HepG2 (cell line): ENCODE measurements around the gene DNAAF3. TPM values are rescaled to one million over a fixed set of nuclear protein-coding genes. Genes with fewer than 3 reads are reported as not detected.

Source experiments
- ATAC-seq: fragments of 200-7000 bp; cut with Tn5 transposase; 3 replicates; pipeline ENCODE4 v1.9.1; 2020; ENCODE audit warnings: mild to moderate bottlenecking, moderate library complexity
- BruUV-seq: library from RNA; stranded (reverse); fragments of 400-500 nt; replicated peaks from 2 replicates; lab custom pipeline; 2021; lab: Mats Ljungman, UMichigan
- CTCF ChIA-PET: fragments of 300-600 bp; formaldehyde crosslinking; extraction: SDS; loops from one replicate; lab custom pipeline; 2021; ENCODE audit warnings: low total read pairs, inconsistent platforms, low intra/inter-chr PET ratio; lab: Yijun Ruan, JAX
- POLR2A ChIA-PET: fragments of 350-600 bp; sonication (Branson Sonifier 250); formaldehyde crosslinking; loops from one replicate; lab custom pipeline; 2020; ENCODE audit warnings: antibody characterized with exemption, inconsistent platforms; lab: Yijun Ruan, JAX
- DNase-seq: peaks from one replicate; pipeline ENCODE4 v3.0.0-alpha.2; 2015; ENCODE audit warnings: low spot score
- FAIRE-seq: peaks from 3 replicates; lab custom pipeline; 2011; peaks lifted over from hg19 to GRCh38; lab: Jason Lieb, UNC
- H2AFZ ChIP-seq: one replicate; pipeline ENCODE4 v1.6.1; 2011; ENCODE audit warnings: low read length, inconsistent platforms
- H3K27ac ChIP-seq: fragments of 300-600 bp; 3 replicates; pipeline ENCODE4 v1.8.0; 2011; ENCODE audit warnings: mixed run types, mild to moderate bottlenecking, mixed read lengths, low read length, inconsistent platforms; ENCODE audit not compliant: insufficient read depth; ENCODE audit errors: extremely low read length
- H3K27me3 ChIP-seq, 2 experiments: fragments of 200-600 bp in 1 of 2; 2 replicates in 1 of 2; 3 replicates in 1 of 2; pipeline versions ENCODE4 v1.6.0 to v1.8.0; 2011; ENCODE audit warnings: low read length in 2 of 2, mild to moderate bottlenecking in 2 of 2, moderate library complexity in 2 of 2, inconsistent platforms in 1 of 2; ENCODE audit not compliant: insufficient read depth in 2 of 2, control insufficient read depth in 1 of 2
- H3K36me3 ChIP-seq, 2 experiments: fragments of 200-600 bp in 1 of 2; replicated peaks in 1 of 2; 2 replicates in 1 of 2; 3 replicates in 1 of 2; pipeline versions ENCODE4 v1.5.1 to v1.8.0; 2011; ENCODE audit warnings: low read length in 2 of 2, inconsistent platforms in 1 of 2; ENCODE audit not compliant: insufficient read depth in 2 of 2, control insufficient read depth in 1 of 2
- H3K4me1 ChIP-seq: 2 replicates; pipeline ENCODE4 v1.5.1; 2012; ENCODE audit warnings: low read length, inconsistent platforms; ENCODE audit not compliant: insufficient read depth
- H3K4me2 ChIP-seq: 2 replicates; pipeline ENCODE4 v1.6.0; 2011; ENCODE audit warnings: low read depth, low read length, inconsistent platforms
- H3K4me3 ChIP-seq, 3 experiments: fragments of 200-600 bp in 1 of 3; sonication (generic), shearing (Covaris generic) in 1 of 3; replicated peaks in 1 of 3; 2 replicates each; pipeline ENCODE4 v1.5.1; 2011 to 2016; ENCODE audit warnings: low read length in 3 of 3, inconsistent platforms in 2 of 3, low read depth in 2 of 3, mild to moderate bottlenecking in 2 of 3, control low read depth in 1 of 3, mixed read lengths in 1 of 3; ENCODE audit not compliant: insufficient read depth in 1 of 3
- H3K79me2 ChIP-seq: one replicate; pipeline ENCODE4 v1.6.1; 2011; ENCODE audit warnings: low read length, inconsistent platforms; ENCODE audit not compliant: insufficient read depth
- H3K9ac ChIP-seq: 2 replicates; pipeline ENCODE4 v1.6.0; 2011; ENCODE audit warnings: mild to moderate bottlenecking, low read depth, low read length, inconsistent platforms; ENCODE audit not compliant: insufficient read depth
- H3K9me3 ChIP-seq: 2 replicates; pipeline ENCODE4 v1.5.1; 2012; ENCODE audit warnings: mild to moderate bottlenecking, low read length
- H4K20me1 ChIP-seq: 2 replicates; pipeline ENCODE4 v1.6.0; 2011; ENCODE audit warnings: inconsistent platforms, mild to moderate bottlenecking, low read length, moderate library complexity; ENCODE audit not compliant: insufficient read depth
- ATF1 ChIP-seq: IDR thresholded peaks from 2 replicates; pipeline ENCODE4 v1.6.1; 2016; ENCODE audit warnings: mild to moderate bottlenecking, control low read depth
- HMGXB3 ChIP-seq: sonication (generic); formaldehyde crosslinking; IDR thresholded peaks from 2 replicates; pipeline ENCODE4 v1.4.0; 2020; ENCODE audit warnings: missing genetic modification reagents, borderline replicate concordance
- MED8 ChIP-seq: sonication (generic); formaldehyde crosslinking; IDR thresholded peaks from 2 replicates; pipeline ENCODE4 v1.8.1; 2023; ENCODE audit warnings: mild to moderate bottlenecking, missing genetic modification reagents; ENCODE audit not compliant: insufficient replicate concordance
- MYNN ChIP-seq: sonication (generic); formaldehyde crosslinking; IDR thresholded peaks from 2 replicates; pipeline ENCODE4 v1.4.0; 2020; ENCODE audit warnings: mild to moderate bottlenecking, low read depth, missing genetic modification reagents
- PLRG1 ChIP-seq: fragments of 450-650 bp; conservative IDR thresholded peaks from 2 replicates; pipeline ENCODE4 v1.6.1; 2016
- RBFOX2 ChIP-seq: fragments of 200-400 bp; formaldehyde crosslinking; IDR thresholded peaks from 2 replicates; pipeline ENCODE4 v1.6.1; 2017; ENCODE audit warnings: low read depth, mild to moderate bottlenecking, low read length
- SRSF4 ChIP-seq: fragments of 200-400 bp; formaldehyde crosslinking; IDR thresholded peaks from one replicate; pipeline ENCODE4 v1.6.1; 2018; ENCODE audit warnings: mild to moderate bottlenecking, low read depth, low read length, moderate library complexity; ENCODE audit not compliant: poor library complexity, severe bottlenecking
- ZNF383 ChIP-seq: sonication (generic); formaldehyde crosslinking; IDR thresholded peaks from 2 replicates; pipeline ENCODE4 v1.4.0; 2020; ENCODE audit warnings: missing genetic modification reagents, mild to moderate bottlenecking, borderline replicate concordance
- ZNF431 ChIP-seq: sonication (generic); formaldehyde crosslinking; IDR thresholded peaks from 2 replicates; pipeline ENCODE4 v1.9.0; 2022; ENCODE audit warnings: missing genetic modification reagents, low read depth, mild to moderate bottlenecking, borderline replicate concordance
- ZNF546 ChIP-seq: sonication (generic); formaldehyde crosslinking; conservative IDR thresholded peaks from 2 replicates; pipeline ENCODE4 v1.8.1; 2023; ENCODE audit warnings: mild to moderate bottlenecking, missing genetic modification reagents
- ZNF777 ChIP-seq: sonication (generic); formaldehyde crosslinking; IDR thresholded peaks from 2 replicates; pipeline ENCODE4 v1.4.0; 2020; ENCODE audit warnings: missing genetic modification reagents
- WGBS: methylation state at CpG from one replicate; pipeline ENCODE4 v1.1.6; 2017; ENCODE audit warnings: low lambda C conversion rate; 5-methylcytosine and 5-hydroxymethylcytosine counted together
- in situ Hi-C: cut with HindIII; loops from 2 replicates; pipeline ENCODE4 v1.10.0; 2017; ENCODE audit warnings: low pct_unique_long_range_greater_than_20kb; ENCODE audit not compliant: extremely low pct_ligation_motif_present
- intact Hi-C: fragments of 100-400 bp; cut with micrococcal nuclease; formaldehyde crosslinking; loops from one replicate; pipeline ENCODE4 v1.10.0; 2022; ENCODE audit not compliant: unreplicated experiment
- polyA plus RNA-seq, 8 experiments: library from polyadenylated mRNA; depleted of rRNA in 3 of 8; stranded (reverse) in 7 of 8; unstranded in 1 of 8; fragments of >200 nt; fragmentation: Illumina TruSeq in 4 of 8; extraction: Trizol in 4 of 8; gene quantifications; 2 replicates each; pipeline versions ENCODE4 v1.2.1 to v1.2.3, GENCODE V29; 2011 to 2016; ENCODE audit warnings: low read depth in 4 of 8, missing spikeins in 1 of 8, mixed read lengths in 1 of 8; ENCODE audit not compliant: insufficient read depth in 1 of 8
- total RNA-seq, 5 experiments: library from RNA; depleted of rRNA; stranded (reverse); fragments of >200 nt; fragmentation: Illumina TruSeq; extraction: Trizol; gene quantifications; 2 replicates each; pipeline ENCODE4 v1.2.3, GENCODE V29; 2016; ENCODE audit warnings: low read depth in 1 of 5
- TF ChIP-seq, protein P1 (sequence below): sonication (generic); formaldehyde crosslinking; IDR thresholded peaks from 2 replicates; pipeline ENCODE4 v1.4.0; 2020; ENCODE audit warnings: missing genetic modification reagents, borderline replicate concordance
- TF ChIP-seq, protein P2 (sequence below): IDR thresholded peaks from 2 replicates; pipeline ENCODE4 v1.6.1; 2018; ENCODE audit warnings: missing genetic modification reagents

The DNAAF3 gene
- total and polyA plus RNA-seq, 2 of the 13 experiments (the other 11 are each of a cell fraction or from before 2014, with no cell fraction given), result 0.30 to 0.40 TPM

GRCh38 chr19:55174425-55175116, 8.2 kb upstream of the DNAAF3 start:
- Histone ChIP-seq H3K9me3 (no peaks in the 10 kb centered on the region), H3K79me2 (no peaks in the 10 kb centered on the region), H2AFZ (no peak overlapping the region), H3K4me2 (peak overlapping the region; percentile 94; the same call in 1 of the 2 replicates), H4K20me1 (peaks cover 4% of the 10 kb centered on the region; the same call in 1 of the 2 replicates), H3K27ac (no peak overlapping the region), H3K27me3 (peaks cover 3 to 48% of the 10 kb centered on the region in 2 experiments), H3K36me3 (no peaks in the 10 kb centered on the region), H3K9ac (no peak overlapping the region), H3K4me3 (peak overlapping the region in 1 of 3 experiments; percentile 77; a peak in 1 of 6 replicates), H3K4me1 (peaks cover 31% of the 10 kb centered on the region)
- in situ Hi-C loops (no loop called here), intact Hi-C loops (no loop called here)
- no peak for DNase-seq
- no peak for FAIRE-seq
- POLR2A ChIA-PET, result interaction anchor here (0.9 to 1.7 kb wide), 3 partner anchors 32 to 233 kb away, joined by 3 to 7 read pairs (median 3); partner anchors contain the start of gene UBE2S
- no TSS peak for BruUV-seq
- TF ChIP-seq, protein P1, sequence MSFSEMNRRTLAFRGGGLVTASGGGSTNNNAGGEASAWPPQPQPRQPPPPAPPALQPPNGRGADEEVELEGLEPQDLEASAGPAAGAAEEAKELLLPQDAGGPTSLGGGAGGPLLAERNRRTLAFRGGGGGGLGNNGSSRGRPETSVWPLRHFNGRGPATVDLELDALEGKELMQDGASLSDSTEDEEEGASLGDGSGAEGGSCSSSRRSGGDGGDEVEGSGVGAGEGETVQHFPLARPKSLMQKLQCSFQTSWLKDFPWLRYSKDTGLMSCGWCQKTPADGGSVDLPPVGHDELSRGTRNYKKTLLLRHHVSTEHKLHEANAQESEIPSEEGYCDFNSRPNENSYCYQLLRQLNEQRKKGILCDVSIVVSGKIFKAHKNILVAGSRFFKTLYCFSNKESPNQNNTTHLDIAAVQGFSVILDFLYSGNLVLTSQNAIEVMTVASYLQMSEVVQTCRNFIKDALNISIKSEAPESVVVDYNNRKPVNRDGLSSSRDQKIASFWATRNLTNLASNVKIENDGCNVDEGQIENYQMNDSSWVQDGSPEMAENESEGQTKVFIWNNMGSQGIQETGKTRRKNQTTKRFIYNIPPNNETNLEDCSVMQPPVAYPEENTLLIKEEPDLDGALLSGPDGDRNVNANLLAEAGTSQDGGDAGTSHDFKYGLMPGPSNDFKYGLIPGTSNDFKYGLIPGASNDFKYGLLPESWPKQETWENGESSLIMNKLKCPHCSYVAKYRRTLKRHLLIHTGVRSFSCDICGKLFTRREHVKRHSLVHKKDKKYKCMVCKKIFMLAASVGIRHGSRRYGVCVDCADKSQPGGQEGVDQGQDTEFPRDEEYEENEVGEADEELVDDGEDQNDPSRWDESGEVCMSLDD (CRISPR knock-in tag), result no peak
- TF ChIP-seq ATF1 (CRISPR knock-in tag), result no peak
- TF ChIP-seq MED8 (CRISPR knock-in tag), result no peak
- TF ChIP-seq ZNF546, result no peak
- no peak for TF ChIP-seq ZNF777 (CRISPR knock-in tag)
- no peak for TF ChIP-seq ZNF383 (CRISPR knock-in tag)
- TF ChIP-seq SRSF4, result no peak
- TF ChIP-seq HMGXB3 (CRISPR knock-in tag), result no peak
- no peak for TF ChIP-seq RBFOX2
- TF ChIP-seq, protein P2, sequence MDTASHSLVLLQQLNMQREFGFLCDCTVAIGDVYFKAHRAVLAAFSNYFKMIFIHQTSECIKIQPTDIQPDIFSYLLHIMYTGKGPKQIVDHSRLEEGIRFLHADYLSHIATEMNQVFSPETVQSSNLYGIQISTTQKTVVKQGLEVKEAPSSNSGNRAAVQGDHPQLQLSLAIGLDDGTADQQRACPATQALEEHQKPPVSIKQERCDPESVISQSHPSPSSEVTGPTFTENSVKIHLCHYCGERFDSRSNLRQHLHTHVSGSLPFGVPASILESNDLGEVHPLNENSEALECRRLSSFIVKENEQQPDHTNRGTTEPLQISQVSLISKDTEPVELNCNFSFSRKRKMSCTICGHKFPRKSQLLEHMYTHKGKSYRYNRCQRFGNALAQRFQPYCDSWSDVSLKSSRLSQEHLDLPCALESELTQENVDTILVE, result no peak
- no peak for TF ChIP-seq MYNN (CRISPR knock-in tag)
- TF ChIP-seq ZNF431 (CRISPR knock-in tag), result no peak
- no peak for TF ChIP-seq PLRG1
- 61% methylated on average over 17 of the region's 21 CpGs for WGBS
- CTCF ChIA-PET, result no interaction called here
- no peak for ATAC-seq
